SW480 (cell line): Measurements from ENCODE around the gene FIBCD1.
A peak's percentile ranks its signal among the peaks of the same experiment; 100 is the strongest.
"Not testable (repeated sequence)": the region's sequence is repeated elsewhere in the genome, so short reads cannot be mapped to it uniquely, and the experiment has no call there.

Experiments
- DNase-seq: peaks from one replicate; pipeline ENCODE4 v3.0.0-alpha.2; 2016; ENCODE audit warnings: low spot score

Gene FIBCD1

DNA sequence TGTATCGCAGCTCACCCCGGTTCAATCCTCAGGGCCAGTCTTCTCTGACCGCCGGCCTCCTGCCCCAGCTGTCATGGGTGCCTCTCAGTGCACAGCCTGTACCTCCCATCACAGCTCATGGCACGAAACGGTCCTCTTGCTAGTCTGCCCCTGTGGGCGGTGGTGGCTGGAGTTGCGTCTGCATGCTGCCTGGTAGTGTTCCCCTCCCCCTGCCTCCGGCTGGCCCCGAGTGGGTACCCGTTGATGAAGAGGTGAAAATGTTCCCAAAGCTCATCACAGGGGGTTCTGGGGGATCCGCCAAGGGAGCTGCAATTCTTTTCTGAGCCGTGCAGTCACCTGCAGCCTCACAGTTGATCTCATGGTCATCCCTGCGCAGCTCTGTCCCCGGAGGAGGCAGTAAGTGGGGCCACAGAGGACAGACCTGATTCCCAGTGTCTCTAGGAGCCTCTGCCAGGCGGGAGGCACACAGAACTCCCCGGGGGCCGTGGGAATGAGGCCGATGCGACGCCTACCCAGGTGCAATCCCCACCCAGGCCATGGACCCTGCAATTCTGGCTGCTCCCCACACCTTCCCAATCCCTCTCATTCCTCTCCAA is 34.7 kb upstream of the FIBCD1 start:
- DNase-seq = no peak

- no peak for DNase-seq
These were observed 34.1 kb upstream of the FIBCD1 start for GRCh38 chr9:130972957-130973685.

DNA sequence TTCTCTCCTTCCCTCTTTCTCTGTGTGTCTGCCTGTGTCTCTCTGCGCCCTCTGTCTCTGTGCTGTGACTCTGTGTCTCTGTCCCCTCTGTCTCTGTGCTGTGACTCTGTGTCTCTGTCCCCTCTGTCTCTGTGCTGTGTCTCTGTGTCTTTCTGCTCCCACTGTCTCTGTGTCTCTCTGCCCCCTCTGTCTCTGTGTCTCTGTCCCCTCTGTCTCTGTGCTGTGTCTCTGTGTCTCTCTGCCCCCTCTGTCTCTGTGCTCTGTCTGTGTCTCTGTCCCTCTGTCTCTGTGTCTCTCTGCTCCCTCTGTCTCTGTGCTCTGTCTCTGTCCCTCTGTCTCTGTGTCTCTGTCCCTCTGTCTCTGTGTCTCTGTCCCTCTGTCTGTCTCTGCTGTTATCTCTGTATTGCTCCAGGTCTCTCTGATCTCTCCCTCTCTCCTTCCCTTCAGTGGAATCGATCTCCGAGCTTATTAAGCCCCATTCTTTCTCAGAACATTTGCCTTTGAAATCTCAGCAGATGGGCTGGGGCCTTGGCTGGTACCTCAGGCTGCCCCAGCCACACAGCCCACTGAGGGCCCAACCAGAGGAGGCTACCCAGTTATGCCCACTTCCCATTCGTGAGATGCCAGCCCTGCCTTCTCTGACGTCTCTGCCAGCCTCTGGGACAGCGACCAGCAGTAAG is 33.4 kb upstream of the FIBCD1 start:
- no peak for DNase-seq

- DNase-seq = no peak
These were observed 32.3 kb upstream of the FIBCD1 start for GRCh38 chr9:130971294-130971849.

DNA sequence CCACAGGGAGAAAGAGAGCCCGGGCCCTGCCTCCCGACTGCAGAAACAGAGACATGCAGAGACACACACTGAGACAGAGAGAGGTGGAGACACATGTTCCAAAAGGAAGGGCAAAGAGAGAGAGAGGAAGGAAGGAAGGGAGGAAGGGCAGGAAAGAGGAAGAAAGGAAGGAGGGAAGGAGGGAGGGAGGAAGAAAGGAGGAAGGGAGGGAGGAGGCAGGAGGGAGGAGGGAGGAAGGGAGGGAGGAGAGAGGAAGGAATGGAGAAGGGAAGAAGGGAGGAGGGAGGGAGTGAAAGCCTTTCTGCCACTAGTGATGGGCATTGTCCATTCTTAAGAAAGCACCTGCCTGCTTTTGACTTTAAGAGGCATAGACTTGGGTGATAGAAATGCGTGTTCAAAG is 31.8 kb upstream of the FIBCD1 start:
- no peak for DNase-seq

- no peak for DNase-seq
These were observed 31.0 kb upstream of the FIBCD1 start for GRCh38 chr9:130970052-130970451.

- DNase-seq = no peak
These were observed 26.6 kb upstream of the FIBCD1 start for GRCh38 chr9:130965680-130966079.

GRCh38 chr9:130963916-130964315 is 24.9 kb upstream of the FIBCD1 start:
- no peak for DNase-seq

- DNase-seq = no peak
These were observed 24.4 kb upstream of the FIBCD1 start for GRCh38 chr9:130963337-130963908.

DNA sequence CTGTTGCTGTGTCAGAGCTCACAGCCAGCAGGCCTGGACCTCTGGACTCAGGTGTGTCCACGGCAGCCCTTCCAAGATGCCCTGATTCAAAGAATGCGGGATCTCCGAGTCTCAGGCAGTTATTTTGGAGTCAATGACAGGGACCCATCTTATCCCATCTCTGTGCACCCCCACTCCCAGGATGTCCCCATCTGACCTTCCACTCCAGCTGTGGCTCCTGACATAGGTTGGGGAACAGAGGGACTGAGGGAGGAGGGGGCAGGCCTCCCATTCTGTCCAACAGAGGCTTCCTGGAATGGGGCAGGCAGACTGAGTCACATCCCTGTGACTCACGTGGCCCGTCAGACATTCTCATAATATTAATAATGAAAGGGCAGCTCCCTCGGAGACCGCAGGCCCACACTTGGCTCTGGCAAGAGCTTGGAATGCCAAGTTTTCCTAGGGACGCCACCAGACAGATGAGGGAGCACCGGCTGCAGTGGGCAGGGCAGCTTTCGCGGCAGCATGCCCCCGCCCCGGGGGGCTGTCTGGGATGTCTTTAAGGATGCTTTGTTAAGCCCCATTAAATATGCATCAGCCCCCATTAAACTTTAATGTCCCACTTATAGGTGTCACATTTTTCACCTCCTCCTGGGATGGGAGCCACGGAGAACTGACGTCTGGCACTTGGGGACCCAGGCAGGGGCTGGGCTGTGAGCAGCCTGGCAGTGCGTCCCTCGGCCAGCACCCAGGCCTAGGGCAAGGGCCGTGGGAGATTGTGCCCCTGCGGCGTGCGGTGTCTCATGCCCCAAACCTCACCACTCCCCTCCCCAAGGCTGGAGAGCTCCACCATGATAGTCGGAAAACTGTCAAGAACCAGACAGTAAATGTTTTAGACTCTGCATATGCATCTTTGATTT is 23.6 kb upstream of the FIBCD1 start:
- DNase-seq = peak; percentile 93

DNA sequence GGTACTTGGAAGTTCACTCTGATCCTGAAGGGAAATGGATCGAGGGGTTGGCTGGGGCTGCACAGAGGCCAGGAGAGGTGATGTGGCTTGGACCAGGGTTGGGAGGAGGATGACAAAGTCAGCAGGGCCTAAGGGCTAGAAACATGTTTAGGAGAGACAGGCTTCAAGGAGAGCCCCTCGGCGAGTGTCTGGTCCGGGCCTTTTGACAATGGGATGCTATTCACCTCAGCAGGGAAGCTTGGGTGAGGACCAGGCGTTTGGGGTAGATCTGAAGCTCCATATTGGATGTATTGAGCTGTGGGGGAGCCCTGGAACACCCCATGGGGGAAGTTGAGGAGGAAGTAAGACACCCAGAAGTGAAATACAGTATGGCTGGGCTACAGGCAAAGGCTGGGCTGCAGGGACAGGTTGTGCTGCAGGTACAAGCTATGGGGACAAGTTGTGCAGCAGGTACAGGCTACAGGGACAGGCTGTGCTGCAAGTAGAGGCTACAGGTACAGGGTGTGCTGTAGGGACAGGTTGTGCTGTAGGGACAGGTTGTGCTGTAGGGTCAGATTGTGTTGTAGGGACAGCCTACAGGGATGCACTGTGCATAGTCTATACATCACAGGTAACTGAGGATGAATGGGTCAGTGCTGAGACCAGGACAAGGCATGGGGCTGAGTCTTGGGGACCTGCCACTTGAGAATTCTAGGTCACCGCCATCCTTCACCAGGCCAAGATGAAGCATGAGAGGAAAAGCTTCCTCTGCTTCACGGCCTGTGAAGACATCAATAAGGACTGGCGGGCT is 22.7 kb upstream of the FIBCD1 start:
- DNase-seq = no peak

GRCh38 chr9:130960522-130961378 is 21.7 kb upstream of the FIBCD1 start:
- no peak for DNase-seq

GRCh38 chr9:130959809-130960334 is 20.8 kb upstream of the FIBCD1 start:
- DNase-seq = no peak

DNA sequence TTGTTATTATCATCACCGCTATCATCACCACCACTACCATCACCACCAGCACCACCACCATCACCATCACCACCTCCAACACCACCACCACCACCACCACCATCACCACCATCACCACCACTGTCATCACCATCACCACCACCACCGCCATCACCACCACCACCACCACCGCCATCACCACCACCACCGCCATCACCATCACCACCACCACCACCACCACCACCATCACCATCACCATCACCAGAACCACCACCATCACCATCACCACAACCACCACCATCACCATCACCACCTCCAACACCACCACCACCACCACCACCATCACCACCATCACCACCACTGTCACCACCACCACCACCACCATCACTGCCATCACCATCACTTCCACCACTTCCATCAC is 19.5 kb upstream of the FIBCD1 start:
- not testable (repeated sequence) for DNase-seq

DNA sequence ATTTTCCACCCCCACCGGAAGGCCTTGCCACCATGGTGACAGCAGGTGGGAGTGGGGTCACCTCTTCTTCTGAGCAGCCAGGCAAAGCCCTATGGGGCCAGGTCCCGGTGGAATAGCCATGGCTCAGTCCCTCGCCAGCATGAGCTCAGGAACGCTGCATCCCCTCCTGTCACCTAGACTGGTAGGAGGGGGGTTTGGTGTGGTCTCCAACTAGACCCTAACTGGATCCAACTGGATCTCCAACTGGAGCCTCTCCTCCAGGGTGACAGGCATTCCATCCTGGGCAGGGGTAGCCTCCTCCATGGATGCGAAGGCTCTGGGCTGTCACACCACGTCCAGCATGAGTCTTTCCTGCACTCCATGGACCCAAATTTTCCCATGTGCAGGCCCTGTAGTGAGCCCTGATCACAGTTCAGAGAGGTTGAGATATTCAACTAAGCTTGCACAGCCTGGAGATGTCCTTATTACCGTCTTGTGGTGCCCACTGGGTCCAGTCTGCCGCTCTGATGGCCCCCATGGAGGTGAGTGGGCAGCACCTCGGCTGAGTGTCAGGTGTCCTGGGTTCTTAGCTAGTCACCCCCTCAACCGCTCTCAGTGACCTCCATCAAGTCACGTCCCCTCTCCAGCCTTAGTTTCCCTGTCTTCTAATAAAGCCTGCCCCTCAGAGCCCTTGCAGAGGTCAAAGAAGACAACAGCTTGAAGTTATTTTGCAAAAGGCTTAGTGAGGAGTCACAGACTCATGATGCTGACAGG is 18.6 kb upstream of the FIBCD1 start:
- DNase-seq = no peak

DNA sequence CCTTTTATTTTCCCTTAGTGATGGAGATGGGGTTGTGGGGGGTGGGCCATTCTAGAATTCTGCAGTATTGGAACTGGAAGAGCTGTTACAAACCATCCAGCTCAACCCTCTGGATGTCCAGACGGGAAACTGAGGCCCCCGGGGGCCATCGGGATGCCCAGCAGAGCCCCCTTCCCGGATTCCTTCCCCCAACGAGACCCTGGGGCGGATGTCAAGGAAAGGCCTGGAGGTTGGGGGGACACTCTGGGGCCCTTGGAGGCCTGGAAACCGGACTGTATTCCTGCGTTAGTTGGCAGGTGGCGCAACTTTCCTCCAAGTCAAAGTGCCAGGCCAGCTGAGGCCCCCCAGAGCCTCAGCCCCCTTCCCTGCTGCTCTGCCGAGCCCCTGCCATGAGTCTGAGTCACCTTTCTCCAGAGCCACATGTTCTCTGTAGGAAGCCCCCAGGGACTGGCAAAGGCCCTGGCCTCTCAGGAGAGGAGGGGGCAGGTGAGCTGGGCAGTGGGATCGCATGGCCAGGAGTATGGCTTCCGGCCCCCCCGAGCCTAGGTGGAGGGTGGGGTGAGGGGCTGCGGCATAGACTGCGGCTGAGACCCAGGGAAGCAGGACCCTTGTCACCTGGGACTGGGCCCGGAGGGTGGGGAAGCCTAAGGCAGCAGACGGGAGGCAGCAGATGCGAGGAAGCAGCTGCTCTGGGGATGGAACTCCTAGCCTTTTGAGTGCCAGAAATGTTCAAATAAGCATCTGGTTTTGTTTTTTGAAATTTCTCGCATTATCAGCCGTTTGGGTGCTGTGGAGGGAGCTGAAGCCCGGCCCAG is 17.8 kb upstream of the FIBCD1 start:
- no peak for DNase-seq

GRCh38 chr9:130955947-130956621 is 17.0 kb upstream of the FIBCD1 start:
- no peak for DNase-seq
